PC-3 (cell line): Measurements from ENCODE around the gene FANCE. TPM values are rescaled to one million over a fixed set of nuclear protein-coding genes. Genes with fewer than 3 reads are reported as not detected.
A peak's percentile ranks its signal among the peaks of the same experiment; 100 is the strongest.

ENCODE experiments used
- ATAC-seq: fragments of 200-7000 bp; cut with Tn5 transposase; 2 replicates; pipeline ENCODE4 v1.9.1; 2020; ENCODE audit warnings: mild to moderate bottlenecking, moderate library complexity
- BruUV-seq: library from RNA; stranded (reverse); fragments of 400-500 nt; replicated peaks from 2 replicates; lab custom pipeline; 2021; lab: Mats Ljungman, UMichigan
- CTCF ChIA-PET: fragments of 300-600 bp; sonication (Branson Sonifier 250); formaldehyde crosslinking; loops from one replicate; lab custom pipeline; 2022; ENCODE audit warnings: antibody characterized with exemption; lab: Charles Lee
- POLR2A ChIA-PET: fragments of 300-600 bp; sonication (Branson Sonifier 250); formaldehyde crosslinking; loops from one replicate; lab custom pipeline; 2022; ENCODE audit warnings: antibody characterized with exemption; ENCODE audit not compliant: unreplicated experiment; lab: Charles Lee
- DNase-seq: peaks from one replicate; pipeline ENCODE4 v3.0.0-alpha.2; 2015
- H2AFZ ChIP-seq: fragments of 300-600 bp; sonication (generic); 2 replicates; pipeline ENCODE4 v1.6.0; 2016; ENCODE audit warnings: antibody characterized with exemption, low read length
- H3F3A ChIP-seq: fragments of 300-600 bp; sonication (generic); one replicate; pipeline ENCODE4 v1.6.0; 2017; ENCODE audit warnings: antibody characterized with exemption, low read length, control low read depth, mild to moderate bottlenecking; ENCODE audit not compliant: unreplicated experiment
- H3K27ac ChIP-seq: fragments of 300-600 bp; sonication (generic); 2 replicates; pipeline ENCODE4 v1.5.1; 2016; ENCODE audit warnings: mild to moderate bottlenecking, low read length
- H3K27me3 ChIP-seq: fragments of 300-600 bp; sonication (generic); 2 replicates; pipeline ENCODE4 v1.6.1; 2016; ENCODE audit warnings: low read length, mixed read lengths
- H3K36me3 ChIP-seq: fragments of 300-600 bp; sonication (generic); 2 replicates; pipeline ENCODE4 v1.6.1; 2016; ENCODE audit warnings: low read depth, mixed run types, low read length, mixed read lengths
- H3K4me1 ChIP-seq: fragments of 300-600 bp; sonication (generic); 2 replicates; pipeline ENCODE4 v1.5.1; 2016; ENCODE audit warnings: low read length; ENCODE audit not compliant: insufficient read depth
- H3K4me2 ChIP-seq: fragments of 300-600 bp; sonication (generic); 2 replicates; pipeline ENCODE4 v1.6.0; 2016; ENCODE audit warnings: low read length
- H3K4me3 ChIP-seq: fragments of 300-600 bp; sonication (generic); 2 replicates; pipeline ENCODE4 v1.5.1; 2016; ENCODE audit warnings: mild to moderate bottlenecking, low read length, mixed read lengths
- H3K79me2 ChIP-seq: fragments of 300-600 bp; sonication (generic); 2 replicates; pipeline ENCODE4 v1.6.1; 2017; ENCODE audit warnings: low read length, mixed read lengths
- H3K9ac ChIP-seq: fragments of 300-600 bp; sonication (generic); 2 replicates; pipeline ENCODE4 v1.6.0; 2016; ENCODE audit warnings: mild to moderate bottlenecking, low read length
- H3K9me2 ChIP-seq: fragments of 300-600 bp; sonication (generic); replicated peaks from 2 replicates; pipeline ENCODE4 v1.6.1; 2016; ENCODE audit warnings: mixed run types, low read length, mixed read lengths
- H3K9me3 ChIP-seq: fragments of 300-600 bp; sonication (generic); 2 replicates; pipeline ENCODE4 v1.6.1; 2016; ENCODE audit warnings: low read length, mixed read lengths
- H4K20me1 ChIP-seq: fragments of 300-600 bp; sonication (generic); 2 replicates; pipeline ENCODE4 v1.6.1; 2016; ENCODE audit warnings: low read length, mixed read lengths
- EZH2 ChIP-seq: fragments of 300-600 bp; sonication (generic); IDR thresholded peaks from one replicate; pipeline ENCODE4 v1.6.1; 2017; ENCODE audit warnings: antibody characterized with exemption, mild to moderate bottlenecking, low read length; ENCODE audit not compliant: unreplicated experiment
- EZH2phosphoT487 ChIP-seq: fragments of 300-600 bp; sonication (generic); IDR thresholded peaks from 2 replicates; pipeline ENCODE4 v1.6.1; 2018; ENCODE audit warnings: mild to moderate bottlenecking, antibody characterized with exemption, low read length, borderline replicate concordance
- intact Hi-C: fragments of 100-400 bp; cut with micrococcal nuclease; formaldehyde crosslinking; loops from 2 replicates; pipeline ENCODE4 v1.9.0; 2023
- total RNA-seq: library from RNA; depleted of rRNA; stranded (reverse); fragments of >200 nt; gene quantifications from 2 replicates; pipeline ENCODE4 v1.2.3, GENCODE V29; 2014
- TF ChIP-seq, protein P1 (sequence below): fragments of 300-600 bp; sonication (generic); conservative IDR thresholded peaks from 2 replicates; pipeline ENCODE4 v1.5.1; 2017; ENCODE audit warnings: antibody characterized with exemption, low read depth, mild to moderate bottlenecking, low read length

FANCE gene
- total RNA-seq, 1 experiment from 2014 or later, result 13.8 TPM

GRCh38 chr6:35412102-35412501 is 40.0 kb upstream of the FANCE start:
- ChIA-PET CTCF (no interaction called here), POLR2A (no interaction called here)
- H3K4me1 ChIP-seq, result peaks cover 25% of the 10 kb centered on the region
- ATAC-seq (no peak), DNase-seq (no peak)
- H3K9me2 ChIP-seq, result no peaks in the 10 kb centered on the region
- H4K20me1 ChIP-seq, result no peaks in the 10 kb centered on the region
- intact Hi-C loops, result no loop called here
- no peak overlapping the region for H2AFZ ChIP-seq
- no peaks in the 10 kb centered on the region for H3F3A ChIP-seq
- H3K4me3 ChIP-seq, result no peak overlapping the region
- H3K4me2 ChIP-seq, result no peak overlapping the region
- H3K79me2 ChIP-seq, result peaks cover 7% of the 10 kb centered on the region
- H3K27me3 ChIP-seq, result no peaks in the 10 kb centered on the region
- no peaks in the 10 kb centered on the region for H3K9me3 ChIP-seq
- no peak overlapping the region for H3K27ac ChIP-seq
- no peak overlapping the region for H3K9ac ChIP-seq
- TF ChIP-seq EZH2 (no peak), EZH2phosphoT487 (no peak)
- TF ChIP-seq, protein P1, sequence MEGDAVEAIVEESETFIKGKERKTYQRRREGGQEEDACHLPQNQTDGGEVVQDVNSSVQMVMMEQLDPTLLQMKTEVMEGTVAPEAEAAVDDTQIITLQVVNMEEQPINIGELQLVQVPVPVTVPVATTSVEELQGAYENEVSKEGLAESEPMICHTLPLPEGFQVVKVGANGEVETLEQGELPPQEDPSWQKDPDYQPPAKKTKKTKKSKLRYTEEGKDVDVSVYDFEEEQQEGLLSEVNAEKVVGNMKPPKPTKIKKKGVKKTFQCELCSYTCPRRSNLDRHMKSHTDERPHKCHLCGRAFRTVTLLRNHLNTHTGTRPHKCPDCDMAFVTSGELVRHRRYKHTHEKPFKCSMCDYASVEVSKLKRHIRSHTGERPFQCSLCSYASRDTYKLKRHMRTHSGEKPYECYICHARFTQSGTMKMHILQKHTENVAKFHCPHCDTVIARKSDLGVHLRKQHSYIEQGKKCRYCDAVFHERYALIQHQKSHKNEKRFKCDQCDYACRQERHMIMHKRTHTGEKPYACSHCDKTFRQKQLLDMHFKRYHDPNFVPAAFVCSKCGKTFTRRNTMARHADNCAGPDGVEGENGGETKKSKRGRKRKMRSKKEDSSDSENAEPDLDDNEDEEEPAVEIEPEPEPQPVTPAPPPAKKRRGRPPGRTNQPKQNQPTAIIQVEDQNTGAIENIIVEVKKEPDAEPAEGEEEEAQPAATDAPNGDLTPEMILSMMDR, result no peak
- peaks cover 15% of the 10 kb centered on the region; the same call in 1 of the 2 replicates for H3K36me3 ChIP-seq
- no TSS peak for BruUV-seq

- Histone ChIP-seq H3K27ac (peak overlapping the region; percentile 97), H3K9ac (peak overlapping the region; percentile 83), H3K27me3 (no peaks in the 10 kb centered on the region), H3K4me2 (no peak overlapping the region), H3K9me2 (no peaks in the 10 kb centered on the region), H3K9me3 (no peaks in the 10 kb centered on the region), H3K4me1 (peaks cover 25% of the 10 kb centered on the region), H3K79me2 (peaks cover 6% of the 10 kb centered on the region), H4K20me1 (no peaks in the 10 kb centered on the region), H3K4me3 (no peak overlapping the region), H3K36me3 (peaks cover 15% of the 10 kb centered on the region; the same call in 1 of the 2 replicates), H2AFZ (no peak overlapping the region), H3F3A (no peaks in the 10 kb centered on the region)
- BruUV-seq, result no TSS peak
- no peak for ATAC-seq
- DNase-seq, result no peak
- intact Hi-C loops, result loop anchor here (2.0 kb wide), 1 partner anchor 13 kb away; no protein-coding TSS in a partner anchor
- CTCF ChIA-PET, result interaction anchor here (2.5 kb wide), 1 partner anchor 36 kb away, joined by 13 read pairs; no protein-coding TSS in a partner anchor
- TF ChIP-seq, protein P1, result no peak
- no peak for TF ChIP-seq EZH2
- no peak for TF ChIP-seq EZH2phosphoT487
- POLR2A ChIA-PET, result no interaction called here
Measured at GRCh38 chr6:35413911-35414310, 38.2 kb upstream of the FANCE start.
